HG02588 (cell line): ENCODE data around the gene CSN2.

Experiments used
- ATAC-seq: cut with Tn5 transposase; IDR thresholded peaks from one replicate; pipeline ENCODE4 v1.9.1; 2021; ENCODE audit warnings: mild to moderate bottlenecking, moderate library complexity; ENCODE audit not compliant: unreplicated experiment

The CSN2 gene

DNA sequence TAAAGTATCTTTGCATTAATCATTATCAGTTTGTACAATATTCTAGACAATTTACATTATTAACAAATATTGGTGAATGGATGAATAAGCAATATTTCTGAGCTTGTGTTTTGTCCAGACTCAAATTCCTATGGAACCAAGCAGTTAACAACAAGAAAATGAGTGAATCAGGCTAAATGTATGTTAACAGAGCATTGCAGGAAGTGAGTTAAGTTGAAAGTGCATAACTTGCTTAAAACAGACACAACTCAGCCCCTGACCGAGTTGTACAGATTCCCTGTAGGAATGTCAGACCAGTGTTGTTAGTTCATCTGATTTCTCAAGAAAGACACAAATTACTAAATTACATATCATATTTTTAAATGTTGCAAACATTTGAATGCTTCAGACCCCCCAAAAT lies 58.4 kb downstream of the CSN2 start:
- no peak for ATAC-seq
